Vagina (tissue), 2 donors: ENCODE measurements around the gene CBFA2T3.

Source experiments
- CTCF ChIP-seq, 3 experiments: fragments of 450-650 bp in 2 of 3; fragments of 200-600 bp in 1 of 3; sonication (generic) in 1 of 3; IDR thresholded peaks; one replicate each; pipeline ENCODE4 v1.5.1; 2017 to 2019; ENCODE audit warnings: antibody characterized with exemption in 3 of 3, mild to moderate bottlenecking in 2 of 3, moderate library complexity in 2 of 3
- POLR2A ChIP-seq, 2 donors: fragments of 450-650 bp; IDR thresholded peaks; one replicate each; pipeline ENCODE4 v1.6.1; 2017; ENCODE audit warnings: antibody characterized with exemption in 2 of 2, mild to moderate bottlenecking in 2 of 2, moderate library complexity in 2 of 2

DNA sequence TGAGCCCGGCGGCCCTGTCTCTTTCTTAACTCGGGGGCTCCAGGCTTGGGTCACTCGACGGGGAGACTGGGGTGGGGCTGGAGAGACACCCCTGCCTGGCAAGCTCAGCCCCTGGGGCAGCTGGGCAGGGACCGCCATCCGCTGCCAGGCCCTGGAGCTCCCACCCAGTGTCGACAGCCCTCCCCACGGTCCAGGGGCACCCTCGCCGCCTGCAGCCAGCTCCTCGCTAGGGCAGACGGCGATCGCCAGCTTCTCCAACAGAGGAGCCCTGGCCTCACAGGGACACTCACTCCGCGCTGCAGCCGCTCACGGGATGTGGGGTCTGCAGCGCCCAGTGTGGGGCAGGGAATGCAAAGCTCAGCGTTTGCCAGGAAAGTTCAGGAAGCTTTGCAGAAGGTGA, 149.3 kb downstream of the CBFA2T3 start:
- TF ChIP-seq POLR2A (IDR thresholded peaks at IDR 0.05) (no peak), CTCF (IDR thresholded peaks at IDR 0.05) (no peak)
